PFSK-1 (cell line): ENCODE data around the gene USP48.

Source experiments
- FOXP2 ChIP-seq: optimal IDR thresholded peaks from 2 replicates; pipeline ENCODE3; 2011; ENCODE audit warnings: borderline replicate concordance, control low read depth, inconsistent platforms; ENCODE audit not compliant: insufficient read depth; ENCODE audit errors: extremely low read length, extremely low read depth
- POLR2AphosphoS5 ChIP-seq: IDR thresholded peaks from 2 replicates; pipeline ENCODE4 v1.6.1; 2012; ENCODE audit warnings: low read depth, mild to moderate bottlenecking, control low read depth, low read length, moderate library complexity
- REST ChIP-seq, 2 experiments: IDR thresholded peaks; 2 replicates each; pipeline versions ENCODE4 v1.6.1 to v1.8.0; 2011 to 2012; ENCODE audit warnings: low read depth in 2 of 2, low read length in 2 of 2, control low read depth in 1 of 2, inconsistent platforms in 1 of 2, mild to moderate bottlenecking in 1 of 2, moderate library complexity in 1 of 2; ENCODE audit not compliant: insufficient read depth in 1 of 2
- SIN3A ChIP-seq: IDR thresholded peaks from 2 replicates; pipeline ENCODE4 v1.6.1; 2012; ENCODE audit warnings: mild to moderate bottlenecking, low read length, moderate library complexity, borderline replicate concordance; ENCODE audit not compliant: insufficient read depth
- TAF1 ChIP-seq: IDR thresholded peaks from 2 replicates; pipeline ENCODE4 v1.6.1; 2012; ENCODE audit warnings: low read length, control low read depth, borderline replicate concordance; ENCODE audit not compliant: insufficient read depth

The USP48 gene

GRCh38 chr1:21681426-21681825 lies 101.5 kb downstream of the USP48 start:
- no peak for TF ChIP-seq TAF1
- no peak for TF ChIP-seq REST (IDR thresholded peaks at IDR 0.05; ENCODE audit: insufficient read depth in 1 of 2, low read depth in 2 of 2, low read length in 2 of 2)
- no peak for TF ChIP-seq SIN3A
- TF ChIP-seq FOXP2 = no peak
- no peak for TF ChIP-seq POLR2AphosphoS5

GRCh38 chr1:21680918-21681317 lies 102.0 kb downstream of the USP48 start:
- TF ChIP-seq FOXP2 = no peak
- TF ChIP-seq POLR2AphosphoS5 = no peak
- TF ChIP-seq SIN3A = no peak
- TF ChIP-seq REST (IDR thresholded peaks at IDR 0.05; ENCODE audit: insufficient read depth in 1 of 2, low read depth in 2 of 2, low read length in 2 of 2) = no peak
- no peak for TF ChIP-seq TAF1

- TF ChIP-seq SIN3A (no peak), TAF1 (no peak), REST (IDR thresholded peaks at IDR 0.05; ENCODE audit: insufficient read depth in 1 of 2, low read depth in 2 of 2, low read length in 2 of 2) (no peak), POLR2AphosphoS5 (no peak), FOXP2 (no peak)
These were observed 102.6 kb downstream of the USP48 start for GRCh38 chr1:21680381-21680780.

DNA sequence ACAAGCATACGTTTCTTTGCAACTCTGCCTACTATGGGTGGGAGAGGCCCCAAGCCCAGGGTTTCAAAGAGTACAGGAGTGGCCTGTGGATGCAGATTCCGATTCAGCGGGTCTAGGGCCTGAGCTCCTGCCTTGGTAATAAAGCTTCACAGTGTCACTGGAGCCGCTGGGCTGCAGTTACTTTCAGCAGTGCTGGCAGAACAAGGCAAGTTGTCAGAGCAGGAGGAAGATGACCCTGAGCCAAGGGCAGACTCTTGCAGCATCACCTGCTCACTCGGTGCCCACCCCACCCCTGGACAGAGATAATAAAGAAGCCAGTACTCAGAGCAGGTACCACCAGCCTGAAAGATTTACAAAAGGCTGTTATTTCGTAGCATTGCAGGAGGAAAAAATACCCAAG lies 105.8 kb downstream of the USP48 start:
- TF ChIP-seq REST (IDR thresholded peaks at IDR 0.05; ENCODE audit: insufficient read depth in 1 of 2, low read depth in 2 of 2, low read length in 2 of 2) = no peak
- no peak for TF ChIP-seq FOXP2
- TF ChIP-seq POLR2AphosphoS5 = no peak

- no peak for TF ChIP-seq SIN3A
- TF ChIP-seq FOXP2 = no peak
- TF ChIP-seq TAF1 = no peak
- TF ChIP-seq REST (IDR thresholded peaks at IDR 0.05; ENCODE audit: insufficient read depth in 1 of 2, low read depth in 2 of 2, low read length in 2 of 2) = no peak
- TF ChIP-seq POLR2AphosphoS5 = no peak
These were observed 108.0 kb downstream of the USP48 start for GRCh38 chr1:21674957-21675356.
